Measurements from ENCODE around the gene VSIG8. TPM values are rescaled to one million over a fixed set of nuclear protein-coding genes. Genes with fewer than 3 reads are reported as not detected.

Gene VSIG8
- total RNA-seq, 2 experiments from 2014 or later = not detected

DNA sequence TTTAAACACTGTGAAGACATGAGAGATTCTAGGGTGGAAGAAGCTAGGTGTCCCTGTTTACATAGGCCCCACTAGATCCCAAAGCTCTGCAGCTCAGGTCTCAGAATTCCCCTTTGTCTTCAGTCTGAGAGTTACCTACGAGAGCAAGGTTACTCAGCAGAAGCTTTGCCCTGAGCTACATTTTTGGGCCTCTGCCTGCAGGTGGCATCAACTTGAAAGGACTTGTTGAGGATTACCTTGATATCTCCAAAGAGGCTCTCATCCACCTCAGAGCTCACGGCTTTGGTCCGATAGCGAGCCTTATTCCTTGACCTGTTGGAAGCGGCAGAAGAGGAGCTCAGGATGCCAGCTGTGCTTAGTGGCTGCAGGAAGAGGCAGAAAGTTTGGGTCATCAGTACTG, 30.5 kb upstream of the VSIG8 start:
- no peaks in the 10 kb centered on the region for H3K9me3 ChIP-seq (ENCODE audit: control insufficient read depth in 1 of 2, insufficient read depth in 1 of 2, low read length in 2 of 2)
- CTCF ChIA-PET = interaction anchor here (0.9 to 5.3 kb wide), 8 partner anchors 13 to 115 kb away, joined by 3 to 42 read pairs (median 8); partner anchors contain the start of genes DUSP23, IGSF9 and TAGLN2
- no peak for TF ChIP-seq CTCF (IDR thresholded peaks at IDR 0.05)
- H3K4me1 Mint-ChIP-seq (ENCODE audit: low read depth) = no peaks in the 10 kb centered on the region
- H3K27me3 ChIP-seq (ENCODE audit: control insufficient read depth in 1 of 2, insufficient read depth in 2 of 2, low read length in 2 of 2) = no peaks in the 10 kb centered on the region
- no peak for ATAC-seq (ENCODE audit: poor library complexity)
- intact Hi-C loops (cut with DNase I, micrococcal nuclease) = loop anchor here in 1 of 2 experiments (1.0 to 5.0 kb wide), 4 partner anchors 30 to 731 kb away; no protein-coding TSS in a partner anchor
- POLR2A ChIA-PET = interaction anchor here (0.8 to 2.2 kb wide), 3 partner anchors 31 to 1879 kb away, joined by 3 to 18 read pairs (median 6); partner anchors contain the start of gene TAGLN2
- peak in 4 of 14 experiments; percentile 19 to 55 (median 45) for DNase-seq
- no peak overlapping the region for H3K4me3 ChIP-seq (ENCODE audit: low read length)
- no peaks in the 10 kb centered on the region for H3K9me3 Mint-ChIP-seq
- H3K27ac ChIP-seq (ENCODE audit: low read depth in 1 of 2, low read length in 2 of 2) = no peak overlapping the region
- H3K36me3 ChIP-seq (ENCODE audit: insufficient read depth, low read length) = no peaks in the 10 kb centered on the region
- H3K4me1 ChIP-seq (ENCODE audit: insufficient read depth, low read length) = peaks cover 13% of the 10 kb centered on the region
- no peak overlapping the region for H3K27ac Mint-ChIP-seq
- no peaks in the 10 kb centered on the region for H3K36me3 Mint-ChIP-seq (ENCODE audit: low read depth)
- H3K27me3 Mint-ChIP-seq = no peaks in the 10 kb centered on the region
- H3K4me3 Mint-ChIP-seq = no peak overlapping the region

GRCh38 chr1:159891275-159892157, 29.1 kb upstream of the VSIG8 start:
- H3K36me3 ChIP-seq (ENCODE audit: insufficient read depth, low read length) = no peaks in the 10 kb centered on the region
- Mint-ChIP-seq H3K4me1 (ENCODE audit: low read depth) (no peaks in the 10 kb centered on the region), H3K9me3 (no peaks in the 10 kb centered on the region), H3K36me3 (ENCODE audit: low read depth) (no peaks in the 10 kb centered on the region), H3K27me3 (no peaks in the 10 kb centered on the region), H3K4me3 (no peak overlapping the region), H3K27ac (no peak overlapping the region)
- H3K4me1 ChIP-seq (ENCODE audit: insufficient read depth, low read length) = peaks cover 13% of the 10 kb centered on the region
- intact Hi-C loops (cut with DNase I, micrococcal nuclease) = loop anchor here (1.0 to 5.0 kb wide), 10 partner anchors 31 to 759 kb away; partner anchors contain the start of genes DUSP23 (in 2 of the 2) and TAGLN2 (in 1 of the 2)
- no peaks in the 10 kb centered on the region for H3K27me3 ChIP-seq (ENCODE audit: control insufficient read depth in 1 of 2, insufficient read depth in 2 of 2, low read length in 2 of 2)
- peak; percentile 54 to 90 (median 70) for DNase-seq
- peak; percentile 99 for TF ChIP-seq CTCF (IDR thresholded peaks at IDR 0.05)
- ChIA-PET CTCF (interaction anchor here (0.7 to 5.3 kb wide), 10 partner anchors 12 to 116 kb away, joined by 3 to 42 read pairs (median 6); partner anchors contain the start of genes DUSP23, IGSF9 and TAGLN2), POLR2A (interaction anchor here (0.5 to 3.1 kb wide), 3 partner anchors 92 to 105 kb away, joined by 3 to 7 read pairs (median 6); no protein-coding TSS in a partner anchor)
- H3K4me3 ChIP-seq (ENCODE audit: low read length) = no peak overlapping the region
- H3K27ac ChIP-seq (ENCODE audit: low read depth in 1 of 2, low read length in 2 of 2) = no peak overlapping the region
- H3K9me3 ChIP-seq (ENCODE audit: control insufficient read depth in 1 of 2, insufficient read depth in 1 of 2, low read length in 2 of 2) = no peaks in the 10 kb centered on the region
- ATAC-seq (ENCODE audit: poor library complexity) = peak; percentile 95

DNA sequence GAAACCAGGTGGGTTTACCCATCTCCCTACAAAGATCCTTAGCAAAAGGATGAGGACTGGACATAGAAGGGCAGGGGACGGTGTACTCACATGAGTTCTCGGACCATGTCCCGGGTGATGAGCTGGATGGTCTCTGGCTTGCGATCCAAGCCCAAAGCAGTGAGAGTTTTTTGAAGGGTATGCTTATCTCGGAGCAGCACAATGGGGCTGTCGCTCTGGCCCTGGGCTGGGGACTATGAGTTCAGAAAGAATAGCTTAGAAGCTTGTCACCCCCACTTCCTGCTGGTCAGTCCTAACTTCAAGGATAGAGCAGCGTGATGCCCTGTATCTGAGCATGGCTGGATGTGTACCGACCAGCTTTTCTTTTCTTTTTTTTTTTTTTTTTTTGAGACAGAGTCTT, 27.9 kb upstream of the VSIG8 start:
- H3K27ac ChIP-seq (ENCODE audit: low read depth in 1 of 2, low read length in 2 of 2) = no peak overlapping the region
- intact Hi-C loops (cut with DNase I, micrococcal nuclease) = loop anchor here (2.0 to 5.0 kb wide), 6 partner anchors 34 to 758 kb away; partner anchors contain the start of gene TAGLN2 (in 1 of the 2)
- Mint-ChIP-seq H3K27ac (no peak overlapping the region), H3K4me3 (no peak overlapping the region), H3K9me3 (no peaks in the 10 kb centered on the region), H3K36me3 (ENCODE audit: low read depth) (no peaks in the 10 kb centered on the region), H3K27me3 (no peaks in the 10 kb centered on the region), H3K4me1 (ENCODE audit: low read depth) (no peaks in the 10 kb centered on the region)
- CTCF ChIA-PET = interaction anchor here (0.7 to 5.3 kb wide), 5 partner anchors 35 to 110 kb away, joined by 3 to 42 read pairs (median 3); partner anchors contain the start of genes DUSP23 and TAGLN2
- DNase-seq (no peak), ATAC-seq (ENCODE audit: poor library complexity) (no peak)
- H3K36me3 ChIP-seq (ENCODE audit: insufficient read depth, low read length) = no peaks in the 10 kb centered on the region
- TF ChIP-seq CTCF (IDR thresholded peaks at IDR 0.05) = no peak
- H3K27me3 ChIP-seq (ENCODE audit: control insufficient read depth in 1 of 2, insufficient read depth in 2 of 2, low read length in 2 of 2) = no peaks in the 10 kb centered on the region
- H3K9me3 ChIP-seq (ENCODE audit: control insufficient read depth in 1 of 2, insufficient read depth in 1 of 2, low read length in 2 of 2) = no peaks in the 10 kb centered on the region
- peaks cover 13% of the 10 kb centered on the region for H3K4me1 ChIP-seq (ENCODE audit: insufficient read depth, low read length)
- POLR2A ChIA-PET = interaction anchor here (3.1 kb wide), 1 partner anchor 91 kb away, joined by 7 read pairs; no protein-coding TSS in a partner anchor
- no peak overlapping the region for H3K4me3 ChIP-seq (ENCODE audit: low read length)

All from CD4-positive, alpha-beta T cell (primary cell).